Measurements from ENCODE around the gene IARS2.

DNA sequence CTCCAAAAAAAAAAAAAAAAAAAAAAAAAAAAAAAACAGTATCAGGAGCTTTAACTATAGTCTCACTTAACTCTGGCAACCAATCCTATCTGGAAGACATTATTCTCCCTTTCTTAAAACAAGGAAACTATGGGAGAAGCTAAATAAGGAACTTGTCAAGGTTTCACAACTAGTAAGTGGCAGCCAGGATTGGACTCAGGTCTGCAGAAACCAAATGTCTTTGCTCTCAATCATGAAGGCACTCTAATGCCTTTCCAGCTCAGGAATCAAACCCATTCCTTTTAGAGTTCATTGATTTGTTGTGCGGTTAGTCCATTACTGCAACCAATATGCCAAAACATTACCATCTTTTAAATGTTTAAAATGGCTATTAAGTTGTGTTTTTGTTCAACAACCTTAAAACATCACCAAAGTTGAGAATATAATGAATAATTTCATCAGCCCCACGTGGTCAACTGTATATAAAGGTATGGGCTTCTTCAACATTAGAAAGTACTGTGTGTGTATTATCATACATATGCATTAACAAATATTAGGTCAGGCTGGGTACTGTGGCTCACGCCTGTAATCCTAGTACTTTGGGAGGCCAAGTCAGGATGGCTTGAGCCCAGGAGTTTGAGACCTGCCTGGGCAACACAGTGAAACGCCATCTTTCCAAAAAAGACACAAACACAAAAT is 49.1 kb upstream of the IARS2 start:
- TF ChIP-seq CTCF (IDR thresholded peaks at IDR 0.05) (no peak), POLR2A (IDR thresholded peaks at IDR 0.05) (no peak)
